Endodermal cell (in vitro differentiated cells): ENCODE measurements around the gene TRAF3IP1. TPM values are rescaled to one million over a fixed set of nuclear protein-coding genes. Genes with fewer than 3 reads are reported as not detected.

Experiments used
- DNase-seq: peaks from one replicate; pipeline ENCODE4 v3.0.0-alpha.2; 2017
- H3K27ac ChIP-seq: 2 replicates; pipeline ENCODE4 v1.5.1; 2013; ENCODE audit warnings: mild to moderate bottlenecking, low read depth, low read length, moderate library complexity
- H3K27me3 ChIP-seq: 2 replicates; pipeline ENCODE4 v1.6.1; 2013; ENCODE audit warnings: mild to moderate bottlenecking, low read length, moderate library complexity; ENCODE audit not compliant: insufficient read depth, control insufficient read depth, poor library complexity, severe bottlenecking
- H3K36me3 ChIP-seq: 2 replicates; pipeline ENCODE4 v1.7.0; 2013; ENCODE audit warnings: mild to moderate bottlenecking, low read length, moderate library complexity; ENCODE audit not compliant: control insufficient read depth, insufficient read depth
- H3K4me1 ChIP-seq: one replicate; pipeline ENCODE4 v1.7.0; 2013; ENCODE audit warnings: low read length; ENCODE audit not compliant: control insufficient read depth, insufficient read depth
- H3K4me3 ChIP-seq: 2 replicates; pipeline ENCODE4 v1.5.1; 2013; ENCODE audit warnings: mild to moderate bottlenecking, low read length, moderate library complexity
- H3K9ac ChIP-seq: 2 replicates; pipeline ENCODE4 v1.6.1; 2013; ENCODE audit warnings: mild to moderate bottlenecking, low read length, moderate library complexity; ENCODE audit not compliant: poor library complexity, severe bottlenecking; ENCODE audit errors: extremely low read depth
- H3K9me3 ChIP-seq: 2 replicates; pipeline ENCODE4 v1.6.1; 2013; ENCODE audit warnings: mild to moderate bottlenecking, low read length, moderate library complexity; ENCODE audit not compliant: control insufficient read depth
- H3K27ac Mint-ChIP-seq: 2 replicates; pipeline ENCODE4 v1.8.0; 2020; ENCODE audit warnings: mixed read lengths
- H3K27me3 Mint-ChIP-seq: 2 replicates; pipeline ENCODE4 v1.8.0; 2021; ENCODE audit warnings: mild to moderate bottlenecking, mixed read lengths; ENCODE audit not compliant: insufficient read depth
- H3K36me3 Mint-ChIP-seq: 2 replicates; pipeline ENCODE4 v1.8.0; 2020; ENCODE audit warnings: low read depth, mixed read lengths
- H3K4me1 Mint-ChIP-seq: 2 replicates; pipeline ENCODE4 v1.8.0; 2020; ENCODE audit warnings: mixed read lengths
- H3K4me3 Mint-ChIP-seq: 2 replicates; pipeline ENCODE4 v1.8.0; 2020; ENCODE audit warnings: mild to moderate bottlenecking, moderate library complexity, mixed read lengths
- H3K9me3 Mint-ChIP-seq: 2 replicates; pipeline ENCODE4 v1.8.0; 2020; ENCODE audit warnings: mild to moderate bottlenecking, mixed read lengths
- CTCF ChIP-seq: fragments of 200-600 bp; sonication (generic); conservative IDR thresholded peaks from 2 replicates; pipeline ENCODE4 v1.5.0; 2021; ENCODE audit warnings: antibody characterized with exemption, mild to moderate bottlenecking
- WGBS, 2 experiments: methylation state at CpG; one replicate each; pipeline versions ENCODE4 v1.1.5 to v1.1.7; 2013; ENCODE audit warnings: missing lambda C conversion rate in 2 of 2, mixed read lengths in 1 of 2; ENCODE audit not compliant: insufficient coverage in 1 of 2, insufficient read length in 1 of 2; 5-methylcytosine and 5-hydroxymethylcytosine counted together
- total RNA-seq, 2 donors: library from RNA; stranded (reverse); fragmentation: NEBNext Ultra II Directional in 1 of 2; extraction: Animal tissue kit (Norgen Biotek cat#: 25700) in 1 of 2; gene quantifications; 2 replicates in 1 of 2; 3 replicates in 1 of 2; pipeline ENCODE4 v1.2.1, GENCODE V29; 2021

The TRAF3IP1 gene
- total RNA-seq, 2 donors from 2014 or later: 21.9 to 28.3 TPM

GRCh38 chr2:238359403-238359802 lies 39.1 kb downstream of the TRAF3IP1 start:
- H3K36me3 ChIP-seq: peaks cover 53% of the 10 kb centered on the region
- Mint-ChIP-seq H3K9me3 (peaks cover 9% of the 10 kb centered on the region), H3K27ac (no peak overlapping the region), H3K36me3 (peaks cover 46% of the 10 kb centered on the region), H3K4me1 (no peaks in the 10 kb centered on the region), H3K27me3 (no peaks in the 10 kb centered on the region), H3K4me3 (no peak overlapping the region)
- H3K27ac ChIP-seq: no peak overlapping the region
- 91 to 96% methylated on average over 3 of the region's 3 CpGs for WGBS, 2 experiments
- H3K27me3 ChIP-seq: no peaks in the 10 kb centered on the region
- H3K4me1 ChIP-seq: no peaks in the 10 kb centered on the region
- no peak for DNase-seq
- peaks cover 17% of the 10 kb centered on the region for H3K9me3 ChIP-seq
- H3K9ac ChIP-seq: no peak overlapping the region
- no peak overlapping the region for H3K4me3 ChIP-seq
- TF ChIP-seq CTCF: no peak

GRCh38 chr2:238361877-238362276 lies 41.6 kb downstream of the TRAF3IP1 start:
- no peak overlapping the region for H3K4me3 ChIP-seq
- no peak for DNase-seq
- Mint-ChIP-seq H3K27ac (no peak overlapping the region), H3K36me3 (peaks cover 38% of the 10 kb centered on the region), H3K27me3 (no peaks in the 10 kb centered on the region), H3K9me3 (peaks cover 9% of the 10 kb centered on the region), H3K4me1 (no peaks in the 10 kb centered on the region), H3K4me3 (no peak overlapping the region)
- peaks cover 34% of the 10 kb centered on the region for H3K36me3 ChIP-seq
- H3K27ac ChIP-seq: no peak overlapping the region
- no peaks in the 10 kb centered on the region for H3K27me3 ChIP-seq
- WGBS, 2 experiments: 83 to 96% methylated on average over 6 to 9 of the region's 9 CpGs
- no peak overlapping the region for H3K9ac ChIP-seq
- H3K9me3 ChIP-seq: peaks cover 17% of the 10 kb centered on the region
- no peaks in the 10 kb centered on the region for H3K4me1 ChIP-seq
- no peak for TF ChIP-seq CTCF

GRCh38 chr2:238362626-238363025 lies 42.3 kb downstream of the TRAF3IP1 start:
- Mint-ChIP-seq H3K36me3 (peaks cover 35% of the 10 kb centered on the region), H3K9me3 (peaks cover 9% of the 10 kb centered on the region), H3K4me3 (no peak overlapping the region), H3K27ac (no peak overlapping the region), H3K4me1 (peaks cover 5% of the 10 kb centered on the region), H3K27me3 (no peaks in the 10 kb centered on the region)
- H3K36me3 ChIP-seq: peaks cover 34% of the 10 kb centered on the region
- H3K9me3 ChIP-seq: peaks cover 17% of the 10 kb centered on the region
- no peak overlapping the region for H3K9ac ChIP-seq
- no peaks in the 10 kb centered on the region for H3K27me3 ChIP-seq
- no peak for DNase-seq
- no peak overlapping the region for H3K4me3 ChIP-seq
- TF ChIP-seq CTCF: no peak
- no peaks in the 10 kb centered on the region for H3K4me1 ChIP-seq
- H3K27ac ChIP-seq: no peak overlapping the region
- WGBS, 2 experiments: 90 to 93% methylated on average over 5 to 7 of the region's 7 CpGs
